Neural progenitor cell (in vitro differentiated cells): ENCODE data around the gene OR11A1. TPM values are rescaled to one million over a fixed set of nuclear protein-coding genes. Genes with fewer than 3 reads are reported as not detected.
A peak's percentile ranks its signal among the peaks of the same experiment; 100 is the strongest.

Experiments
- DNase-seq: peaks from one replicate; pipeline ENCODE4 v3.0.0-alpha.2; 2016; ENCODE audit warnings: low spot score
- H2AFZ ChIP-seq: fragments of 200-600 bp; sonication (generic); replicated peaks from 2 replicates; pipeline ENCODE4 v1.6.1; 2016; ENCODE audit warnings: antibody characterized with exemption
- H3F3A ChIP-seq: fragments of 200-600 bp; sonication (generic); 2 replicates; pipeline ENCODE4 v1.6.1; 2016; ENCODE audit warnings: antibody characterized with exemption, low read depth
- H3K27ac ChIP-seq: fragments of 200-600 bp; sonication (generic); 2 replicates; pipeline ENCODE4 v1.5.1; 2016; ENCODE audit warnings: mild to moderate bottlenecking
- H3K27me3 ChIP-seq: fragments of 200-600 bp; sonication (generic); 2 replicates; pipeline ENCODE4 v1.6.1; 2016; ENCODE audit warnings: mild to moderate bottlenecking, moderate library complexity
- H3K36me3 ChIP-seq: fragments of 200-600 bp; sonication (generic); 2 replicates; pipeline ENCODE4 v1.5.1; 2016
- H3K4me1 ChIP-seq: fragments of 200-600 bp; sonication (generic); 2 replicates; pipeline ENCODE4 v1.6.1; 2016; ENCODE audit warnings: mixed run types
- H3K4me2 ChIP-seq: fragments of 200-600 bp; sonication (generic); 2 replicates; pipeline ENCODE4 v1.6.1; 2016
- H3K4me3 ChIP-seq: fragments of 200-600 bp; sonication (generic); 2 replicates; pipeline ENCODE4 v1.5.1; 2016
- H3K79me2 ChIP-seq: fragments of 200-600 bp; sonication (generic); 2 replicates; pipeline ENCODE4 v1.6.1; 2016; ENCODE audit warnings: low read depth
- H3K9ac ChIP-seq: fragments of 200-600 bp; sonication (generic); 2 replicates; pipeline ENCODE4 v1.6.1; 2016
- H3K9me3 ChIP-seq: fragments of 200-600 bp; sonication (generic); 2 replicates; pipeline ENCODE4 v1.5.1; 2016; ENCODE audit warnings: low read depth
- H4K20me1 ChIP-seq: fragments of 200-600 bp; sonication (generic); 2 replicates; pipeline ENCODE4 v1.6.1; 2016; ENCODE audit warnings: low read depth
- H3K27ac Mint-ChIP-seq: 3 replicates; pipeline ENCODE4 v1.8.0; 2021; ENCODE audit warnings: mixed read lengths
- H3K27me3 Mint-ChIP-seq: 2 replicates; pipeline ENCODE4 v1.8.0; 2022; ENCODE audit warnings: low read depth, mild to moderate bottlenecking, inconsistent platforms, moderate library complexity, mixed read lengths; ENCODE audit not compliant: insufficient read depth
- H3K36me3 Mint-ChIP-seq: 3 replicates; pipeline ENCODE4 v1.8.0; 2021; ENCODE audit warnings: mixed read lengths
- H3K4me1 Mint-ChIP-seq: 3 replicates; pipeline ENCODE4 v1.8.0; 2021; ENCODE audit warnings: mixed read lengths
- H3K4me3 Mint-ChIP-seq: 3 replicates; pipeline ENCODE4 v1.8.0; 2021; ENCODE audit warnings: mild to moderate bottlenecking, moderate library complexity, mixed read lengths
- H3K9me3 Mint-ChIP-seq: 3 replicates; pipeline ENCODE4 v1.8.0; 2020; ENCODE audit warnings: mixed read lengths
- CTCF ChIP-seq: fragments of 200-600 bp; sonication (generic); IDR thresholded peaks from 2 replicates; pipeline ENCODE4 v1.5.1; 2017; ENCODE audit warnings: antibody characterized with exemption, mild to moderate bottlenecking
- EZH2 ChIP-seq: fragments of 200-600 bp; sonication (generic); IDR thresholded peaks from 2 replicates; pipeline ENCODE4 v1.6.1; 2017; ENCODE audit warnings: antibody characterized with exemption, mild to moderate bottlenecking, moderate library complexity
- EZH2phosphoT487 ChIP-seq: fragments of 200-600 bp; sonication (generic); IDR thresholded peaks from 2 replicates; pipeline ENCODE4 v1.6.1; 2017; ENCODE audit warnings: antibody characterized with exemption
- total RNA-seq: library from RNA; depleted of rRNA; stranded (reverse); fragments of >200 nt; gene quantifications from 2 replicates; pipeline ENCODE4 v1.2.3, GENCODE V29; 2015; ENCODE audit warnings: low replicate concordance

The OR11A1 gene
- not detected in 2 replicates for total RNA-seq

GRCh38 chr6:29456971-29457370 is at the start of gene OR11A1, which contains the start of gene OR2H1:
OR11A1 (minus strand) TSS chr6:29457071; CDS start chr6:29427641, 29,430 bp downstream.
OR2H1 (plus strand) TSS chr6:29457155; CDS start chr6:29461770, 4,615 bp downstream.
- H3K27me3 ChIP-seq, result no peaks in the 10 kb centered on the region
- no peaks in the 10 kb centered on the region for H3K4me1 ChIP-seq
- no peaks in the 10 kb centered on the region for H3K79me2 ChIP-seq
- no peak within 1 kb of the TSS for H3K27ac ChIP-seq
- no peaks in the 10 kb centered on the region for H3K27me3 Mint-ChIP-seq
- H3K9ac ChIP-seq, result no peak within 1 kb of the TSS
- H3K9me3 Mint-ChIP-seq, result no peaks in the 10 kb centered on the region
- H3K4me1 Mint-ChIP-seq, result no peaks in the 10 kb centered on the region
- H4K20me1 ChIP-seq, result no peaks in the 10 kb centered on the region
- no peaks in the 10 kb centered on the region for H3K36me3 ChIP-seq
- no peaks in the 10 kb centered on the region for H3K9me3 ChIP-seq
- TF ChIP-seq EZH2, result no peak
- TF ChIP-seq CTCF, result no peak
- no peak for TF ChIP-seq EZH2phosphoT487
- no peak for DNase-seq
- no peak within 1 kb of the TSS for H3K27ac Mint-ChIP-seq
- no peak within 1 kb of the TSS for H3K4me3 Mint-ChIP-seq
- H3F3A ChIP-seq, result no peaks in the 10 kb centered on the region
- no peaks in the 10 kb centered on the region for H3K36me3 Mint-ChIP-seq
- no peak within 1 kb of the TSS for H3K4me2 ChIP-seq
- no peak within 1 kb of the TSS for H2AFZ ChIP-seq
- H3K4me3 ChIP-seq, result no peak within 1 kb of the TSS

- H3K9me3 ChIP-seq, result no peaks in the 10 kb centered on the region
- peaks cover 10% of the 10 kb centered on the region for H3K4me1 ChIP-seq
- TF ChIP-seq EZH2, result no peak
- no peak for TF ChIP-seq CTCF
- no peak for TF ChIP-seq EZH2phosphoT487
- no peak for DNase-seq
- H2AFZ ChIP-seq, result no peak overlapping the region
- no peak overlapping the region for H3K4me3 ChIP-seq
- peaks cover 2% of the 10 kb centered on the region for H3K36me3 Mint-ChIP-seq
- H3K27me3 Mint-ChIP-seq, result peaks cover 8% of the 10 kb centered on the region
- no peak overlapping the region for H3K27ac Mint-ChIP-seq
- H4K20me1 ChIP-seq, result no peaks in the 10 kb centered on the region
- H3K9ac ChIP-seq, result no peak overlapping the region
- H3K27me3 ChIP-seq, result no peaks in the 10 kb centered on the region
- H3K9me3 Mint-ChIP-seq, result peaks cover 5% of the 10 kb centered on the region
- H3K4me3 Mint-ChIP-seq, result no peak overlapping the region
- H3K27ac ChIP-seq, result no peak overlapping the region
- H3F3A ChIP-seq, result no peaks in the 10 kb centered on the region
- no peak overlapping the region for H3K4me2 ChIP-seq
- peaks cover 25% of the 10 kb centered on the region for H3K4me1 Mint-ChIP-seq
- no peaks in the 10 kb centered on the region for H3K36me3 ChIP-seq
- no peaks in the 10 kb centered on the region for H3K79me2 ChIP-seq
These were observed 49.7 kb upstream of the OR11A1 start for GRCh38 chr6:29506446-29507067.

DNA sequence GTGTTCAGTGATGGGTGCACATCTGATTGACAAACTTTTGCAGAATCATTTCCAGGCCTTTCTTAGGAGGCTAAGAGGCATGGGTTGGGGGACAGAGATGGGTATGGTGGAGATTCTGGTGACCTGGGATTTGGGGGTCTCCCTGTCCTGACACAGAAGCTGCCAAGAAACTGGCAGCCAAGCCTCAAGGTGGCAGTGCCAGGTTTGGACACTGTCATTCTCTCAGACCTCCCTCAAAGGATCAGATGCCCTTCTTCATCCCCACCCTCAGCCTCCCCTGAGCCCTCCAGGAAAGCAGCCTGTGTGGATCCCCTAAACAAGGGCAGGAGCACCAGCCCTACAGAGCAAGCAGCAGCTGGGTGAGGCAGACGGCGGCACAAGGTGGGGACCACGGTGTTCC is 48.9 kb upstream of the OR11A1 start:
- Histone ChIP-seq H3K4me3 (no peak overlapping the region), H2AFZ (no peak overlapping the region), H3K27me3 (no peaks in the 10 kb centered on the region), H3K9me3 (no peaks in the 10 kb centered on the region), H4K20me1 (no peaks in the 10 kb centered on the region), H3K9ac (no peak overlapping the region), H3K4me2 (no peak overlapping the region), H3K36me3 (no peaks in the 10 kb centered on the region), H3F3A (no peaks in the 10 kb centered on the region), H3K4me1 (peaks cover 10% of the 10 kb centered on the region), H3K79me2 (no peaks in the 10 kb centered on the region), H3K27ac (no peak overlapping the region)
- DNase-seq, result no peak
- Mint-ChIP-seq H3K4me3 (no peak overlapping the region), H3K27me3 (peaks cover 5% of the 10 kb centered on the region), H3K36me3 (peaks cover 2% of the 10 kb centered on the region), H3K9me3 (peaks cover 5% of the 10 kb centered on the region), H3K4me1 (peaks cover 23% of the 10 kb centered on the region), H3K27ac (peak overlapping the region; percentile 79)
- TF ChIP-seq EZH2 (no peak), EZH2phosphoT487 (no peak), CTCF (no peak)
